HFF-Myc (cell line): ENCODE measurements around the gene ZBTB48.
"Not testable (repeated sequence)": the region's sequence is repeated elsewhere in the genome, so short reads cannot be mapped to it uniquely, and the experiment has no call there.

Experiments used
- DNase-seq: peaks from one replicate; pipeline ENCODE4 v3.0.0-alpha.2; 2011; ENCODE audit warnings: low read depth; ENCODE audit errors: extremely low read depth
- H3K4me3 ChIP-seq: replicated peaks from 2 replicates; pipeline ENCODE4 v1.5.1; 2011; ENCODE audit warnings: low read depth, mild to moderate bottlenecking, control low read depth, low read length
- CTCF ChIP-seq: IDR thresholded peaks from 2 replicates; pipeline ENCODE4 v1.5.1; 2012; ENCODE audit warnings: mild to moderate bottlenecking, low read depth, low read length, control low read depth; ENCODE audit errors: missing control alignments

The ZBTB48 gene

GRCh38 chr1:6596886-6597776, 17.3 kb downstream of the ZBTB48 start:
- no peak overlapping the region; the same call in 1 of the 2 replicates for H3K4me3 ChIP-seq

GRCh38 chr1:6597777-6598131, 18.0 kb downstream of the ZBTB48 start:
- TF ChIP-seq CTCF: no peak
- no peak for DNase-seq
- H3K4me3 ChIP-seq: no peak overlapping the region

More at GRCh38 chr1:6596886-6597776, 17.3 kb downstream of the ZBTB48 start:
- DNase-seq: no peak
- TF ChIP-seq CTCF: no peak

- peak overlapping the region; percentile 100 for H3K4me3 ChIP-seq
- TF ChIP-seq CTCF: no peak
- DNase-seq: no peak
Observed at GRCh38 chr1:6599141-6599975, 19.6 kb downstream of the ZBTB48 start.

GRCh38 chr1:6599991-6600390, 20.2 kb downstream of the ZBTB48 start:
- H3K4me3 ChIP-seq: peak overlapping the region; percentile 100
- DNase-seq: not testable (repeated sequence)

- no peak for DNase-seq
Observed at GRCh38 chr1:6600410-6601048, 20.7 kb downstream of the ZBTB48 start.

GRCh38 chr1:6601049-6601922, 21.5 kb downstream of the ZBTB48 start:
- DNase-seq: peak; percentile 80
- H3K4me3 ChIP-seq: peak overlapping the region; percentile 100
- no peak for TF ChIP-seq CTCF

More at GRCh38 chr1:6600410-6601048, 20.7 kb downstream of the ZBTB48 start:
- no peak for TF ChIP-seq CTCF
- peak overlapping the region; percentile 100 for H3K4me3 ChIP-seq
